Mesendoderm (in vitro differentiated cells): ENCODE data around the gene MYL7.
"Not testable (repeated sequence)": the region's sequence is repeated elsewhere in the genome, so short reads cannot be mapped to it uniquely, and the experiment has no call there.

ENCODE experiments used
- DNase-seq: peaks from one replicate; pipeline ENCODE4 v3.0.0; 2013
- H2AK5ac ChIP-seq: 2 replicates; pipeline ENCODE4 v1.6.1; 2013; ENCODE audit warnings: low read length, inconsistent platforms
- H2BK120ac ChIP-seq: 2 replicates; pipeline ENCODE4 v1.6.1; 2013; ENCODE audit warnings: low read depth, mild to moderate bottlenecking, low read length, moderate library complexity, mixed read lengths
- H2BK15ac ChIP-seq: replicated peaks from 2 replicates; pipeline ENCODE4 v1.6.1; 2013; ENCODE audit warnings: low read depth, mild to moderate bottlenecking, moderate library complexity
- H2BK5ac ChIP-seq: 2 replicates; pipeline ENCODE4 v1.6.1; 2013; ENCODE audit warnings: low read length, inconsistent platforms
- H3K18ac ChIP-seq: 2 replicates; pipeline ENCODE4 v1.6.1; 2013; ENCODE audit warnings: mild to moderate bottlenecking, low read length, mixed read lengths
- H3K23ac ChIP-seq: one replicate; pipeline ENCODE4 v1.6.1; 2013; ENCODE audit warnings: low read length
- H3K27ac ChIP-seq: 2 replicates; pipeline ENCODE4 v1.5.1; 2013; ENCODE audit warnings: low read depth, mild to moderate bottlenecking, inconsistent platforms, low read length, moderate library complexity
- H3K27me3 ChIP-seq: 2 replicates; pipeline ENCODE4 v1.6.1; 2013; ENCODE audit warnings: low read length, control low read depth, mild to moderate bottlenecking, inconsistent platforms; ENCODE audit not compliant: insufficient read depth, poor library complexity
- H3K36me3 ChIP-seq: 2 replicates; pipeline ENCODE4 v1.6.1; 2013; ENCODE audit warnings: low read length, inconsistent platforms; ENCODE audit not compliant: control insufficient read depth, insufficient read depth
- H3K4ac ChIP-seq: one replicate; pipeline ENCODE4 v1.6.1; 2013; ENCODE audit warnings: low read depth, mild to moderate bottlenecking, low read length, moderate library complexity
- H3K4me1 ChIP-seq: 2 replicates; pipeline ENCODE4 v1.6.1; 2013; ENCODE audit warnings: low read depth, low read length, inconsistent platforms; ENCODE audit not compliant: control insufficient read depth
- H3K4me2 ChIP-seq: 2 replicates; pipeline ENCODE4 v1.6.1; 2013; ENCODE audit warnings: low read length
- H3K4me3 ChIP-seq: 2 replicates; pipeline ENCODE4 v1.5.1; 2013; ENCODE audit warnings: mild to moderate bottlenecking, low read length
- H3K56ac ChIP-seq: one replicate; pipeline ENCODE4 v1.6.1; 2013; ENCODE audit warnings: low read length
- H3K79me1 ChIP-seq: 2 replicates; pipeline ENCODE4 v1.6.1; 2013; ENCODE audit warnings: low read length, inconsistent platforms
- H3K79me2 ChIP-seq: 2 replicates; pipeline ENCODE4 v1.6.1; 2013; ENCODE audit warnings: mild to moderate bottlenecking, low read length; ENCODE audit not compliant: control insufficient read depth, insufficient read depth
- H3K9ac ChIP-seq: 2 replicates; pipeline ENCODE4 v1.6.1; 2013; ENCODE audit warnings: low read length, inconsistent platforms
- H4K5ac ChIP-seq: one replicate; pipeline ENCODE4 v1.6.1; 2013; ENCODE audit warnings: low read length
- H4K8ac ChIP-seq: one replicate; pipeline ENCODE4 v1.6.1; 2013; ENCODE audit warnings: low read depth, mild to moderate bottlenecking, control low read depth, low read length, moderate library complexity
- WGBS: extraction: QIAGEN DNeasy Blood & Tissue Kit; methylation state at CpG from one replicate; pipeline ENCODE4 v1.1.7; 2013; ENCODE audit warnings: low lambda C conversion rate, missing lambda C conversion rate; ENCODE audit not compliant: insufficient coverage; ENCODE audit errors: extremely low coverage; 5-methylcytosine and 5-hydroxymethylcytosine counted together

MYL7 gene

DNA sequence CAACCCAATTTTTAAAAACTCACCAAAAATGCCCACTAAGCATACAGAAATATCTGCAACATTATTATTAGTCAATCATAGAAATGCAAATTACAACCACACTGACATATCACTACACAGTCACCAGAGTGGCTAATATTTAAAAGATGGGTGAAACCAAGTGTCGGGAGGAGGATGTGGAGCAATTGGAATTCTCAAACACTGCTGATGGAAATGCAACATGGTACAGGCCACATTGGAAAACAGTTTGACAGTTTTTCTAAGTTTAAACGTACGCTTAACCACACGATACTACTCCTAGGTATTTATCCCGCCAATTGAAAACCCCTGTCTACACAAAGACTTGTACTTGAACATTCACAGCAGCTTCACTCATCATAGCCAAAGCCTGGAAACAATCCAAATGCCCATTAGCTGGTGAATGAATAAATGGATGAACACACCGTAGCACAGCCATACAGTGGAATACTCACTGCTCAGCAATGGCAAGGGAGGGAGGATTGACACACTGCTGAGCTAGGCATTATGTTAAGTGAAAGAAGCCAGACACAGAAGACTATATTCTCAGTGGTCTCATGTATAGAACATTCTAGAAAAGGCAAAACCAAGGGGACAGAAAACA lies 31.8 kb upstream of the MYL7 start:
- no peak overlapping the region for H2BK15ac ChIP-seq
- H3K4ac ChIP-seq, result no peak overlapping the region
- no peak overlapping the region for H2BK120ac ChIP-seq
- no peak overlapping the region for H3K56ac ChIP-seq
- H3K4me3 ChIP-seq, result no peak overlapping the region
- H3K23ac ChIP-seq, result no peak overlapping the region
- WGBS, result no CpG with 5 or more reads among the region's 6 CpGs
- H3K79me1 ChIP-seq, result no peaks in the 10 kb centered on the region
- H3K9ac ChIP-seq, result no peak overlapping the region
- DNase-seq, result no peak
- H2AK5ac ChIP-seq, result no peak overlapping the region
- H3K27me3 ChIP-seq, result no peaks in the 10 kb centered on the region
- H3K4me1 ChIP-seq, result no peaks in the 10 kb centered on the region
- no peaks in the 10 kb centered on the region for H3K36me3 ChIP-seq
- H4K8ac ChIP-seq, result no peak overlapping the region
- H3K27ac ChIP-seq, result no peak overlapping the region
- H4K5ac ChIP-seq, result no peak overlapping the region
- no peaks in the 10 kb centered on the region for H3K79me2 ChIP-seq
- no peak overlapping the region for H3K18ac ChIP-seq
- H2BK5ac ChIP-seq, result no peak overlapping the region
- no peak overlapping the region for H3K4me2 ChIP-seq

DNA sequence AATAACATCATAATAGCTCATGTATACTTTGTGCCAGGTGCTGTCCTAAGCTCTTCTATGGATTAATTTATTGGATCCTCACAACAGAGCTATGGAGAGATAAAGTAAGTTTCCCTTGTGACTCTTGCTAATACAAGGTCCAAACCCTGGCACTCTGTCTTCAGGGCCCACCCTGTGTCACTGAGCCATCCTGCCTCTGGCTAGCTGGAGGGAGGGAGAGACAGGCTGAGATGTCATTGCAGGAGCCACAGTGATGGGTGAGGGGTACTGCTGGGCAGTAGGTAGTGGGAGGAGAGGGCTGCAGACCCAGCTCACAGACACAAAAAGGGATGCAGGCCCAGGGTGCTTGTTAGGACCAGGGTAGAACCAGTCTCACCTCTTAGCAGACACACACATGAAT lies 31.2 kb upstream of the MYL7 start:
- Histone ChIP-seq H3K27me3 (no peaks in the 10 kb centered on the region), H2BK15ac (no peak overlapping the region), H3K56ac (no peak overlapping the region), H2BK120ac (no peak overlapping the region), H2AK5ac (no peak overlapping the region), H3K4me2 (no peak overlapping the region), H3K4me3 (no peak overlapping the region), H3K4me1 (no peaks in the 10 kb centered on the region), H3K18ac (no peak overlapping the region), H4K8ac (no peak overlapping the region), H3K79me1 (no peaks in the 10 kb centered on the region), H3K36me3 (no peaks in the 10 kb centered on the region), H3K9ac (no peak overlapping the region), H3K27ac (no peak overlapping the region), H4K5ac (no peak overlapping the region), H2BK5ac (no peak overlapping the region), H3K79me2 (no peaks in the 10 kb centered on the region), H3K23ac (no peak overlapping the region), H3K4ac (no peak overlapping the region)
- DNase-seq, result no peak

DNA sequence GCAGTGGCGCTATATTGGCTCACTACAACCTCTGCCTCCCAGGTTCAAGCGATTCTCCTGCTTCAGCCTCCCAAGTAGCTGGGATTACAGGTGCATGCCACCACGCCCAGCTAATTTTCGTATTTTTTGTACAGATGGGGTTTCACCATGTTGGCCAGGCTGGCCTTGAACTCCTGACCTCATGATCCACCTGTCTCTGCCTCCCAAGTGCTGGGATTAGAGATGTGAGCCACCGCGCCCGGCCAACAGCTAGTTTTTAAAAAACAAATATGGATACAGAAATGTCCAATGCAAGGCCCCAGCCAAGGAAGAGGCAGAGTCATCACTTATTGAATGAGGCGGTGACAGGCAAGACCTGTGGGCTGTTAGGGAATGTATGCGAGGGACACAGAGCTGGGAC lies 30.8 kb upstream of the MYL7 start:
- not testable (repeated sequence) for H3K4me3 ChIP-seq, H3K36me3 ChIP-seq, H3K79me2 ChIP-seq, H2BK120ac ChIP-seq, H3K56ac ChIP-seq, H3K4me2 ChIP-seq, H3K4me1 ChIP-seq, H3K27ac ChIP-seq, H3K27me3 ChIP-seq, H3K4ac ChIP-seq, H2AK5ac ChIP-seq, H3K18ac ChIP-seq, H2BK15ac ChIP-seq, H4K8ac ChIP-seq, H3K79me1 ChIP-seq, H3K9ac ChIP-seq, H3K23ac ChIP-seq, H4K5ac ChIP-seq, H2BK5ac ChIP-seq, DNase-seq
- no CpG with 5 or more reads among the region's 9 CpGs for WGBS

DNA sequence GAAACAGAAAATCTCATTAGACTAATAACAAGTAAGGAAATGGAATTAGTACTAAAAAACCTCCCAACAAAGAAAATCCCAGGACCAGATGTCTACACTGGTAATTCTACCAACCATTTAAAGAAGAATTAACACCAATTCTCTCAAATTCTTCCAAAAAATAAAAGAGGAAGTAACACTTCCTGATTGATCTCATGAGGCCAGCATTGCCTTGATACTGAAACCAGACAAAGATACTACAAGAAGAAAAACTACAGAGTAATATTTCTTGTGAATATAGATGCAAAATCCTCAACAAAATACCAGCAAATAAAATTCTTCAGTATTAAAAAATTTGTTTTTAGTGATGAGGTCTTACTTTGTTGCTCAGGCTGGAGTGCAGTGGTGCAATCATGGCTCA lies 26.8 kb upstream of the MYL7 start:
- Histone ChIP-seq H3K4me3 (no peak overlapping the region), H3K79me1 (no peaks in the 10 kb centered on the region), H3K4me2 (no peak overlapping the region), H3K27ac (no peak overlapping the region), H3K18ac (no peak overlapping the region), H2AK5ac (no peak overlapping the region), H3K4ac (no peak overlapping the region), H4K5ac (no peak overlapping the region), H3K56ac (no peak overlapping the region), H3K27me3 (no peaks in the 10 kb centered on the region), H3K9ac (no peak overlapping the region), H3K36me3 (no peaks in the 10 kb centered on the region), H3K4me1 (no peaks in the 10 kb centered on the region), H2BK5ac (no peak overlapping the region), H2BK15ac (no peak overlapping the region), H4K8ac (no peak overlapping the region), H2BK120ac (no peak overlapping the region), H3K23ac (no peak overlapping the region), H3K79me2 (no peaks in the 10 kb centered on the region)
- DNase-seq, result no peak

DNA sequence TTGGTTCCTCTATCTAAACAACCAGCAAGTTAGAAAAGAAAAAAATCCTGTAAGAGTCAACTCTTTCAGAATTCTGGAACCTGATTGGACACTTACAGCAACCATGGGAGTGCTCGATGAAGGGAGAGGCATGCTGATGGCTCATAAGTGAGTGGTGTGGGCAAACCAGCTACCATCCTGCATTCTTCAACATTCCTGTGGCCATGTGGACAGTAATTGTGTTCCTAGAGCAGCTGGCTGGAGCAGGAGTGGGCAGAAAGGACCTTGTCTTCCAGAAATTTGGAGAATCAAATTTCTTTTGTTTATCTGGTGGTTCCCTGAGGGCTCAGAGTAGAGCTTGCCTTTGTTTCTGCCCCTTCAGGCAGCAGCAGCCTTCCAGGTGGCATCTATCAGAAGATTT lies 22.5 kb upstream of the MYL7 start:
- H2BK5ac ChIP-seq, result no peak overlapping the region
- no peaks in the 10 kb centered on the region for H3K4me1 ChIP-seq
- no peak overlapping the region for H4K5ac ChIP-seq
- no peaks in the 10 kb centered on the region for H3K36me3 ChIP-seq
- H2BK15ac ChIP-seq, result no peak overlapping the region
- no peak overlapping the region for H3K4me2 ChIP-seq
- no CpG with 5 or more reads among the region's 1 CpG for WGBS
- H3K4me3 ChIP-seq, result no peak overlapping the region
- H4K8ac ChIP-seq, result no peak overlapping the region
- H3K27me3 ChIP-seq, result no peaks in the 10 kb centered on the region
- peak; percentile 15 for DNase-seq
- H3K4ac ChIP-seq, result no peak overlapping the region
- H3K23ac ChIP-seq, result no peak overlapping the region
- H3K27ac ChIP-seq, result no peak overlapping the region
- H3K79me1 ChIP-seq, result no peaks in the 10 kb centered on the region
- H2AK5ac ChIP-seq, result no peak overlapping the region
- H3K9ac ChIP-seq, result no peak overlapping the region
- H2BK120ac ChIP-seq, result no peak overlapping the region
- no peaks in the 10 kb centered on the region for H3K79me2 ChIP-seq
- no peak overlapping the region for H3K56ac ChIP-seq
- H3K18ac ChIP-seq, result no peak overlapping the region

DNA sequence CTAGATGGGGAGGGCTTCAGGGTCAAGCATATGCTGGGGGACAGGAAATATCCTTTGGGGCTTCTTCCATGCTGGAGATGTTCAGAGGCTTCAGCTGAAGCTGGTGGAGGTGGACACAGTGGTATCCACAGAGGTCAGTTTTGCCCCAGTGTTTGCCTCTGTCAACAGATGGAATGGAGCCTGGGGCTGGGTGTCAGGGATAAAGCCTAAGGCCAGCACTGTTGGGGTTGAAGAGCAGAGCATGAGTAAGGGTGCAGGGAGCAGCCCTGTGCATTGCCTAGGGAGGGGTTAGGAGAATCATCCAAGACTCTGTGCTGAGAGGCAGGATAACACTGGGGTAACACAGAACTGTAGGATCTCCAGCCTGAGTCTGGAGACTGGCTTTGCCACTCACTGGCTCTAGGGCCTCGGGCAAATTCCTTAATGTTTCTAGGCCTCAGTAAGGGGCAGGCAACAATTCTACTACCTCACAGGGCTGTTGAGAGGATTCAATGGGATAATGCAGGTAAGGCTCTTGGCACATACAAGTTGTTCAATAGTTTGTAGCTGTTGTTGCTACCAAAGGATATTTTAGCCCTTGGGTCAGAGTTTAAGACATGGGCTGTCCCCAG lies 21.8 kb upstream of the MYL7 start:
- Histone ChIP-seq H2BK5ac (no peak overlapping the region), H3K4me3 (no peak overlapping the region), H3K23ac (no peak overlapping the region), H4K8ac (no peak overlapping the region), H2AK5ac (no peak overlapping the region), H3K79me2 (no peaks in the 10 kb centered on the region), H3K56ac (no peak overlapping the region), H3K4me2 (no peak overlapping the region), H2BK120ac (no peak overlapping the region), H3K27me3 (no peaks in the 10 kb centered on the region), H3K79me1 (no peaks in the 10 kb centered on the region), H4K5ac (no peak overlapping the region), H3K18ac (no peak overlapping the region), H3K36me3 (no peaks in the 10 kb centered on the region), H3K9ac (no peak overlapping the region), H2BK15ac (no peak overlapping the region), H3K27ac (no peak overlapping the region), H3K4ac (no peak overlapping the region), H3K4me1 (no peaks in the 10 kb centered on the region)
- DNase-seq, result peak; percentile 45
- no CpG with 5 or more reads among the region's 1 CpG for WGBS
